GM21390 (cell line): ENCODE results near the gene EPHA1.

Experiments used
- ATAC-seq: cut with Tn5 transposase; IDR thresholded peaks from one replicate; pipeline ENCODE4 v1.9.1; 2021; ENCODE audit not compliant: unreplicated experiment

EPHA1 gene

GRCh38 chr7:143408686-143409561 is at the start of gene EPHA1:
EPHA1 (minus strand) TSS chr7:143408856; CDS start chr7:143408805, 51 bp downstream.
- peak; percentile 47 for ATAC-seq

- peak; percentile 61 for ATAC-seq
These were observed 49.6 kb upstream of the EPHA1 start for GRCh38 chr7:143458263-143458662.

- no peak for ATAC-seq
These were observed 48.5 kb upstream of the EPHA1 start for GRCh38 chr7:143456992-143457793.

- no peak for ATAC-seq
These were observed 47.3 kb upstream of the EPHA1 start for GRCh38 chr7:143455942-143456341.

GRCh38 chr7:143455491-143455890 is 46.8 kb upstream of the EPHA1 start:
- ATAC-seq: no peak

GRCh38 chr7:143454091-143454680 is 45.5 kb upstream of the EPHA1 start:
- ATAC-seq: no peak

- no peak for ATAC-seq
These were observed 43.8 kb upstream of the EPHA1 start for GRCh38 chr7:143452495-143452894.

- no peak for ATAC-seq
These were observed 43.1 kb upstream of the EPHA1 start for GRCh38 chr7:143451746-143452145.

GRCh38 chr7:143451122-143451521 is 42.5 kb upstream of the EPHA1 start:
- no peak for ATAC-seq

- no peak for ATAC-seq
These were observed 41.1 kb upstream of the EPHA1 start for GRCh38 chr7:143449793-143450192.

GRCh38 chr7:143448429-143448828 is 39.8 kb upstream of the EPHA1 start:
- ATAC-seq: no peak

- ATAC-seq: no peak
These were observed 38.8 kb upstream of the EPHA1 start for GRCh38 chr7:143447466-143447865.

GRCh38 chr7:143444785-143445184 is 36.1 kb upstream of the EPHA1 start:
- no peak for ATAC-seq

- ATAC-seq: no peak
These were observed 35.6 kb upstream of the EPHA1 start for GRCh38 chr7:143444063-143444782.

GRCh38 chr7:143443153-143443552 is 34.5 kb upstream of the EPHA1 start, which contains the start of gene TAS2R60:
TAS2R60 (plus strand) TSS chr7:143443453; CDS start chr7:143443453, 0 bp downstream.
- no peak for ATAC-seq

- no peak for ATAC-seq
These were observed 31.2 kb upstream of the EPHA1 start for GRCh38 chr7:143439866-143440265.

- ATAC-seq: no peak
These were observed 28.9 kb upstream of the EPHA1 start for GRCh38 chr7:143437578-143437977.

- peak; percentile 76 for ATAC-seq
These were observed 27.8 kb upstream of the EPHA1 start for GRCh38 chr7:143436325-143436946.

- no peak for ATAC-seq
These were observed 26.6 kb upstream of the EPHA1 start for GRCh38 chr7:143435266-143435665.

- ATAC-seq: no peak
These were observed 26.0 kb upstream of the EPHA1 start for GRCh38 chr7:143434660-143435059.
